ENCODE data around the gene GCKR.
"Not testable (repeated sequence)": the region's sequence is repeated elsewhere in the genome, so short reads cannot be mapped to it uniquely, and the experiment has no call there.

- TF ChIP-seq TAF1 (IDR thresholded peaks at IDR 0.05; ENCODE audit: borderline replicate concordance, low read depth, low read length); POLR2AphosphoS5 (IDR thresholded peaks at IDR 0.05; ENCODE audit: low read depth, low read length): not testable (repeated sequence)
These were observed 57.8 kb downstream of the GCKR start for GRCh38 chr2:27554451-27554850.
